Karpas-422 (cell line): ENCODE data around the gene CDS1. TPM values are rescaled to one million over a fixed set of nuclear protein-coding genes. Genes with fewer than 3 reads are reported as not detected.
"Not testable (repeated sequence)": the region's sequence is repeated elsewhere in the genome, so short reads cannot be mapped to it uniquely, and the experiment has no call there.

Experiments
- DNase-seq: peaks from one replicate; pipeline ENCODE4 v3.0.0-alpha.2; 2015
- H2AFZ ChIP-seq: fragments of 200-600 bp; sonication (generic); 2 replicates; pipeline ENCODE4 v1.6.1; 2014; ENCODE audit warnings: antibody characterized with exemption, low read length, mixed read lengths
- H3K27ac ChIP-seq: fragments of 200-600 bp; sonication (generic); 2 replicates; pipeline ENCODE4 v1.5.1; 2014; ENCODE audit warnings: mild to moderate bottlenecking, low read length, moderate library complexity
- H3K27me3 ChIP-seq: fragments of 200-600 bp; sonication (generic); 2 replicates; pipeline ENCODE4 v1.6.1; 2014; ENCODE audit warnings: low read length, mixed read lengths
- H3K36me3 ChIP-seq: fragments of 200-600 bp; sonication (generic); 2 replicates; pipeline ENCODE4 v1.6.1; 2014; ENCODE audit warnings: low read length, mixed read lengths; ENCODE audit not compliant: insufficient read depth
- H3K4me1 ChIP-seq: fragments of 200-600 bp; sonication (generic); 2 replicates; pipeline ENCODE4 v1.6.1; 2014; ENCODE audit warnings: mild to moderate bottlenecking, low read length, mixed read lengths
- H3K4me2 ChIP-seq: fragments of 200-600 bp; sonication (generic); 2 replicates; pipeline ENCODE4 v1.6.1; 2014; ENCODE audit warnings: low read length, low read depth, mild to moderate bottlenecking; ENCODE audit not compliant: poor library complexity, severe bottlenecking
- H3K4me3 ChIP-seq: fragments of 200-600 bp; sonication (generic); 2 replicates; pipeline ENCODE4 v1.5.1; 2014; ENCODE audit warnings: mild to moderate bottlenecking, antibody characterized with exemption, low read length, mixed read lengths
- H3K79me2 ChIP-seq: fragments of 200-600 bp; sonication (generic); 2 replicates; pipeline ENCODE4 v1.6.1; 2014; ENCODE audit warnings: mild to moderate bottlenecking, low read length, mixed read lengths
- H3K9ac ChIP-seq: fragments of 200-600 bp; sonication (generic); 2 replicates; pipeline ENCODE4 v1.6.0; 2014; ENCODE audit warnings: low read length
- H3K9me2 ChIP-seq: fragments of 200-600 bp; sonication (generic), shearing (Covaris generic); replicated peaks from 2 replicates; pipeline ENCODE4 v1.6.0; 2014; ENCODE audit warnings: mild to moderate bottlenecking, low read length, moderate library complexity; ENCODE audit not compliant: insufficient read depth
- H3K9me3 ChIP-seq: fragments of 300-700, 200-600 bp; sonication (generic); 2 replicates; pipeline ENCODE4 v1.6.1; 2014; ENCODE audit warnings: low read length, mixed read lengths
- H4K20me1 ChIP-seq: fragments of 200-600 bp; sonication (generic); 2 replicates; pipeline ENCODE4 v1.6.1; 2014; ENCODE audit warnings: mild to moderate bottlenecking, antibody characterized with exemption, low read length, low read depth; ENCODE audit not compliant: insufficient read depth
- total RNA-seq: library from RNA; depleted of rRNA; stranded (reverse); fragments of >200 nt; shearing (Covaris generic); gene quantifications from 2 replicates; pipeline ENCODE4 v1.2.3, GENCODE V29; 2014; ENCODE audit warnings: low replicate concordance; rRNA removed

The CDS1 gene
- total RNA-seq, result not detected in 2 replicates

GRCh38 chr4:84582988-84583875 lies at the start of gene CDS1:
TSS of gene CDS1 (plus strand) at chr4:84583127. CDS start at chr4:84583402, 275 bp downstream.
- H3K27me3 ChIP-seq, result no peaks in the 10 kb centered on the region
- H3K4me2 ChIP-seq, result no peak within 1 kb of the TSS
- H3K9ac ChIP-seq, result no peak within 1 kb of the TSS
- no peak within 1 kb of the TSS for H3K27ac ChIP-seq
- H3K79me2 ChIP-seq, result no peaks in the 10 kb centered on the region
- no peaks in the 10 kb centered on the region for H3K36me3 ChIP-seq
- H2AFZ ChIP-seq, result no peak within 1 kb of the TSS
- H3K9me3 ChIP-seq, result no peaks in the 10 kb centered on the region
- no peak within 1 kb of the TSS for H3K4me3 ChIP-seq
- no peaks in the 10 kb centered on the region for H3K4me1 ChIP-seq
- no peaks in the 10 kb centered on the region for H3K9me2 ChIP-seq
- H4K20me1 ChIP-seq, result no peaks in the 10 kb centered on the region
- no peak for DNase-seq

GRCh38 chr4:84535901-84536300 lies 47.0 kb upstream of the CDS1 start:
- no peaks in the 10 kb centered on the region for H3K4me1 ChIP-seq
- H3K9me3 ChIP-seq, result no peaks in the 10 kb centered on the region
- no peak for DNase-seq
- H3K79me2 ChIP-seq, result no peaks in the 10 kb centered on the region
- no peaks in the 10 kb centered on the region for H3K36me3 ChIP-seq
- H3K9me2 ChIP-seq, result no peaks in the 10 kb centered on the region
- H3K4me2 ChIP-seq, result no peak overlapping the region
- H2AFZ ChIP-seq, result no peak overlapping the region
- no peak overlapping the region for H3K4me3 ChIP-seq
- H4K20me1 ChIP-seq, result no peaks in the 10 kb centered on the region
- H3K27ac ChIP-seq, result no peak overlapping the region
- H3K9ac ChIP-seq, result no peak overlapping the region
- no peaks in the 10 kb centered on the region for H3K27me3 ChIP-seq

- Histone ChIP-seq H3K27me3 (no peaks in the 10 kb centered on the region), H3K9me2 (no peaks in the 10 kb centered on the region), H3K9me3 (no peaks in the 10 kb centered on the region), H3K9ac (no peak overlapping the region), H2AFZ (no peak overlapping the region), H4K20me1 (no peaks in the 10 kb centered on the region), H3K4me1 (no peaks in the 10 kb centered on the region), H3K4me2 (no peak overlapping the region), H3K4me3 (no peak overlapping the region), H3K79me2 (no peaks in the 10 kb centered on the region), H3K27ac (no peak overlapping the region), H3K36me3 (no peaks in the 10 kb centered on the region)
- no peak for DNase-seq
Measured at GRCh38 chr4:84545093-84545492, 37.8 kb upstream of the CDS1 start.

- Histone ChIP-seq H3K27ac (no peak overlapping the region), H3K9me2 (no peaks in the 10 kb centered on the region), H3K27me3 (no peaks in the 10 kb centered on the region), H3K79me2 (no peaks in the 10 kb centered on the region), H2AFZ (no peak overlapping the region), H3K4me3 (no peak overlapping the region), H3K4me1 (no peaks in the 10 kb centered on the region), H3K36me3 (no peaks in the 10 kb centered on the region), H4K20me1 (no peaks in the 10 kb centered on the region), H3K9ac (no peak overlapping the region), H3K4me2 (no peak overlapping the region), H3K9me3 (no peaks in the 10 kb centered on the region)
- no peak for DNase-seq
Measured at GRCh38 chr4:84547211-84547610, 35.7 kb upstream of the CDS1 start.

GRCh38 chr4:84549191-84549590 lies 33.7 kb upstream of the CDS1 start:
- H4K20me1 ChIP-seq, H3K4me1 ChIP-seq, H3K4me2 ChIP-seq, H3K79me2 ChIP-seq, DNase-seq, H3K9me3 ChIP-seq, H2AFZ ChIP-seq, H3K27ac ChIP-seq, H3K9ac ChIP-seq, H3K4me3 ChIP-seq, H3K36me3 ChIP-seq, H3K27me3 ChIP-seq, H3K9me2 ChIP-seq: not testable (repeated sequence)

GRCh38 chr4:84562156-84562555 lies 20.8 kb upstream of the CDS1 start:
- no peak overlapping the region for H2AFZ ChIP-seq
- no peaks in the 10 kb centered on the region for H3K79me2 ChIP-seq
- H3K4me3 ChIP-seq, result no peak overlapping the region
- no peak overlapping the region for H3K9ac ChIP-seq
- no peaks in the 10 kb centered on the region for H3K9me2 ChIP-seq
- H3K27me3 ChIP-seq, result no peaks in the 10 kb centered on the region
- no peak overlapping the region for H3K4me2 ChIP-seq
- no peak for DNase-seq
- no peaks in the 10 kb centered on the region for H4K20me1 ChIP-seq
- H3K36me3 ChIP-seq, result no peaks in the 10 kb centered on the region
- H3K27ac ChIP-seq, result no peak overlapping the region
- H3K9me3 ChIP-seq, result no peaks in the 10 kb centered on the region
- no peaks in the 10 kb centered on the region for H3K4me1 ChIP-seq

GRCh38 chr4:84563002-84563401 lies 19.9 kb upstream of the CDS1 start:
- H2AFZ ChIP-seq, result no peak overlapping the region
- DNase-seq, result no peak
- no peaks in the 10 kb centered on the region for H3K36me3 ChIP-seq
- no peak overlapping the region for H3K9ac ChIP-seq
- H3K4me2 ChIP-seq, result no peak overlapping the region
- H3K4me1 ChIP-seq, result no peaks in the 10 kb centered on the region
- no peaks in the 10 kb centered on the region for H3K27me3 ChIP-seq
- H3K27ac ChIP-seq, result no peak overlapping the region
- no peaks in the 10 kb centered on the region for H3K79me2 ChIP-seq
- no peak overlapping the region for H3K4me3 ChIP-seq
- no peaks in the 10 kb centered on the region for H3K9me3 ChIP-seq
- H4K20me1 ChIP-seq, result no peaks in the 10 kb centered on the region
- no peaks in the 10 kb centered on the region for H3K9me2 ChIP-seq

- H2AFZ ChIP-seq, result no peak overlapping the region
- H3K9ac ChIP-seq, result no peak overlapping the region
- H3K9me3 ChIP-seq, result no peaks in the 10 kb centered on the region
- no peak overlapping the region for H3K4me2 ChIP-seq
- DNase-seq, result no peak
- no peak overlapping the region for H3K27ac ChIP-seq
- H3K9me2 ChIP-seq, result no peaks in the 10 kb centered on the region
- no peak overlapping the region for H3K4me3 ChIP-seq
- no peaks in the 10 kb centered on the region for H4K20me1 ChIP-seq
- no peaks in the 10 kb centered on the region for H3K4me1 ChIP-seq
- H3K27me3 ChIP-seq, result no peaks in the 10 kb centered on the region
- H3K79me2 ChIP-seq, result no peaks in the 10 kb centered on the region
- no peaks in the 10 kb centered on the region for H3K36me3 ChIP-seq
Measured at GRCh38 chr4:84565951-84566350, 17.0 kb upstream of the CDS1 start.
